Lung (tissue), 13 donors: ENCODE results near the gene TTPAL. TPM values are rescaled to one million over a fixed set of nuclear protein-coding genes. Genes with fewer than 3 reads are reported as not detected.

Experiments
- ATAC-seq: fragments of 200-7000 bp; cut with Tn5 transposase; one replicate; pipeline ENCODE4 v1.9.1; 2020; ENCODE audit warnings: moderate number of reproducible peaks; ENCODE audit not compliant: insufficient read depth, low FRiP score
- DNase-seq, 3 donors: peaks; one replicate each; pipeline ENCODE4 v3.0.0-alpha.2; 2013 to 2017
- H3K27ac ChIP-seq, 2 donors: one replicate each; pipeline ENCODE4 v1.5.1; 2013; ENCODE audit warnings: mild to moderate bottlenecking in 2 of 2, moderate library complexity in 2 of 2, control low read depth in 1 of 2, inconsistent platforms in 1 of 2, low read depth in 1 of 2, low read length in 1 of 2
- H3K27me3 ChIP-seq, 3 donors: one replicate each; pipeline ENCODE4 v1.5.1; 2013; ENCODE audit warnings: low read length in 2 of 3; ENCODE audit not compliant: control insufficient read depth in 3 of 3, insufficient read depth in 3 of 3
- H3K36me3 ChIP-seq, 4 donors: one replicate each; pipeline ENCODE4 v1.5.1; 2013; ENCODE audit warnings: low read length in 4 of 4, mild to moderate bottlenecking in 1 of 4, moderate library complexity in 1 of 4; ENCODE audit not compliant: control insufficient read depth in 4 of 4, insufficient read depth in 4 of 4
- H3K4me1 ChIP-seq, 5 donors: one replicate each; pipeline ENCODE4 v1.5.1; 2013; ENCODE audit warnings: low read length in 5 of 5, mild to moderate bottlenecking in 2 of 5, moderate library complexity in 1 of 5; ENCODE audit not compliant: control insufficient read depth in 5 of 5, insufficient read depth in 5 of 5
- H3K4me3 ChIP-seq: one replicate; pipeline ENCODE4 v1.5.1; 2013; ENCODE audit warnings: mild to moderate bottlenecking, control low read depth, moderate library complexity
- H3K9ac ChIP-seq, 2 donors: one replicate each; pipeline ENCODE4 v1.5.1; 2013; ENCODE audit warnings: low read length in 2 of 2, control low read depth in 1 of 2; ENCODE audit not compliant: insufficient read depth in 1 of 2
- H3K9me3 ChIP-seq, 4 donors: one replicate each; pipeline ENCODE4 v1.5.1; 2013; ENCODE audit warnings: low read length in 3 of 4, mild to moderate bottlenecking in 1 of 4, moderate library complexity in 1 of 4; ENCODE audit not compliant: control insufficient read depth in 4 of 4, insufficient read depth in 3 of 4
- WGBS, 2 donors: extraction: QIAGEN DNeasy Blood & Tissue Kit; methylation state at CpG; one replicate each; pipeline ENCODE4 v1.1.7; 2013; 5-methylcytosine and 5-hydroxymethylcytosine counted together
- polyA plus RNA-seq, 2 donors: library from polyadenylated mRNA; stranded (reverse); fragments of 200-250 nt; gene quantifications; one replicate each; pipeline ENCODE4 v1.2.1, GENCODE V29; 2013
- small RNA-seq: library from RNA; depleted of rRNA; stranded (forward); fragments of <200 nt; gene quantifications from one replicate; pipeline ENCODE3, GENCODE V24; 2014; ENCODE audit warnings: low replicate concordance
- total RNA-seq, 2 donors: library from RNA; depleted of rRNA in 1 of 2; stranded (reverse); fragments of >200 nt in 1 of 2; gene quantifications; one replicate each; pipeline ENCODE4 v1.2.1, GENCODE V29; 2014 to 2021
- TF ChIP-seq, protein P1 (sequence below): IDR thresholded peaks from 2 replicates; pipeline ENCODE4 v1.5.1; 2012; ENCODE audit warnings: mild to moderate bottlenecking; ENCODE audit errors: control extremely low read depth, extremely low read depth
- donor health status: control.
- donor health status: control.
- donor health status: Bipolar disorder and iron deficiency.
- donor health status: healthy.
- donor health status: DM: yes; HTN: yes; CAD: no.

The TTPAL gene
- total and polyA plus RNA-seq, 4 donors, result 3.2 to 13.8 (median 6.2) TPM

DNA sequence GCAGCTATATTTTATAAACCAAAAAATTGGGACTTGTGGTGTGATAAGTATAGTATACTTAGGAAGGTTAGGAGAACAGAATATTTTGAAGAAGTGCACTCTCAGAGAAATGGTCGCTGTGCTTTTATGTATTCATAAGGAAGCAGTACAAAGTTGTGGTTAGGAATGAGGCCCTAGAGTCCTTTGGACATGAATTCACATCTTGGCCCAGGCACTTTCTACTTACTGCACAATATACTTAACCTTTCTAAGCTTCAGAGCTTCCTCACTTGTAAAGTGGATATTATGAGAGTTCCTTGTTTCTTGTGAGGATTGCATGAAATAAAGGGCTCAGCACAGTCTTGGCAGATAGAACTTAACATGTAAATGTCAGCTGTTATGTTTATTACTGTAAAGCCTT, 67.2 kb downstream of the TTPAL start:
- no peaks in the 10 kb centered on the region for H3K36me3 ChIP-seq
- peaks cover 7 to 27% (median 15%) of the 10 kb centered on the region in 5 donors for H3K4me1 ChIP-seq
- H3K27me3 ChIP-seq, result no peaks in the 10 kb centered on the region
- H3K9me3 ChIP-seq, result no peaks in the 10 kb centered on the region
- 23 to 50% methylated on average over 1 of the region's 1 CpG for WGBS, 2 donors
- H3K4me3 ChIP-seq, result no peak overlapping the region
- DNase-seq (peak in 1 of 3 donors; percentile 52), ATAC-seq (no peak)
- no peak overlapping the region for H3K9ac ChIP-seq
- TF ChIP-seq, protein P1, sequence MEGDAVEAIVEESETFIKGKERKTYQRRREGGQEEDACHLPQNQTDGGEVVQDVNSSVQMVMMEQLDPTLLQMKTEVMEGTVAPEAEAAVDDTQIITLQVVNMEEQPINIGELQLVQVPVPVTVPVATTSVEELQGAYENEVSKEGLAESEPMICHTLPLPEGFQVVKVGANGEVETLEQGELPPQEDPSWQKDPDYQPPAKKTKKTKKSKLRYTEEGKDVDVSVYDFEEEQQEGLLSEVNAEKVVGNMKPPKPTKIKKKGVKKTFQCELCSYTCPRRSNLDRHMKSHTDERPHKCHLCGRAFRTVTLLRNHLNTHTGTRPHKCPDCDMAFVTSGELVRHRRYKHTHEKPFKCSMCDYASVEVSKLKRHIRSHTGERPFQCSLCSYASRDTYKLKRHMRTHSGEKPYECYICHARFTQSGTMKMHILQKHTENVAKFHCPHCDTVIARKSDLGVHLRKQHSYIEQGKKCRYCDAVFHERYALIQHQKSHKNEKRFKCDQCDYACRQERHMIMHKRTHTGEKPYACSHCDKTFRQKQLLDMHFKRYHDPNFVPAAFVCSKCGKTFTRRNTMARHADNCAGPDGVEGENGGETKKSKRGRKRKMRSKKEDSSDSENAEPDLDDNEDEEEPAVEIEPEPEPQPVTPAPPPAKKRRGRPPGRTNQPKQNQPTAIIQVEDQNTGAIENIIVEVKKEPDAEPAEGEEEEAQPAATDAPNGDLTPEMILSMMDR, result no peak
- peak overlapping the region in 1 of 2 donors; percentile 14 for H3K27ac ChIP-seq

GRCh38 chr20:44543358-44543757, 67.7 kb downstream of the TTPAL start:
- 51 to 79% methylated on average over 3 of the region's 3 CpGs for WGBS, 2 donors
- no peaks in the 10 kb centered on the region for H3K9me3 ChIP-seq
- H3K9ac ChIP-seq, result no peak overlapping the region
- TF ChIP-seq, protein P1, result no peak
- ATAC-seq, result no peak
- H3K4me3 ChIP-seq, result no peak overlapping the region
- no peaks in the 10 kb centered on the region for H3K36me3 ChIP-seq
- DNase-seq, result peak in 1 of 3 donors; percentile 22
- peaks cover 7 to 31% (median 15%) of the 10 kb centered on the region in 5 donors for H3K4me1 ChIP-seq
- H3K27me3 ChIP-seq, result no peaks in the 10 kb centered on the region
- H3K27ac ChIP-seq, result no peak overlapping the region

Small RNAs within 50 kb of the gene (small RNA-seq; reads per million reads assigned to genes)
- 0.79 reads per million, percentile 76 among the genes with 10 or more reads in this experiment for gene RPL37AP1

Other genes starting within 250 kb of the TTPAL start
- not detected for gene GDAP1L1, start 228.6 kb upstream of the TTPAL start, total RNA-seq
- gene GDAP1L1, start 228.6 kb upstream of the TTPAL start, polyA plus RNA-seq, result under 1 TPM; 0.02 to 0.10 TPM
- 10 to 100 TPM; 10.8 to 19.7 TPM for gene FITM2, start 164.7 kb upstream of the TTPAL start, total RNA-seq
- gene FITM2, start 164.7 kb upstream of the TTPAL start, polyA plus RNA-seq, result 1 to 10 TPM; 2.7 to 5.1 TPM
- not detected for gene R3HDML, start 138.8 kb upstream of the TTPAL start, total RNA-seq
- gene R3HDML, start 138.8 kb upstream of the TTPAL start, polyA plus RNA-seq, result not detected
- 1 to 10 TPM in 1 of 2 donors, under 1 TPM in 1; 0.67 to 1.3 TPM for gene HNF4A, start 120.2 kb upstream of the TTPAL start, total RNA-seq
- under 1 TPM; 0.14 TPM for gene HNF4A, start 120.2 kb upstream of the TTPAL start, polyA plus RNA-seq
- 10 to 100 TPM; 76.5 to 83.9 TPM for gene SERINC3, start 46.2 kb downstream of the TTPAL start, total RNA-seq
- gene SERINC3, start 46.2 kb downstream of the TTPAL start, polyA plus RNA-seq, result 10 to 100 TPM; 36.7 to 76.1 TPM
- 10 to 100 TPM; 45.7 to 62.7 TPM for gene PKIG, start 106.7 kb downstream of the TTPAL start, total RNA-seq
- gene PKIG, start 106.7 kb downstream of the TTPAL start, polyA plus RNA-seq, result 10 to 100 TPM; 63.2 to 67.8 TPM
- gene ADA, start 175.8 kb downstream of the TTPAL start, total RNA-seq, result 1 to 10 TPM; 6.2 to 9.8 TPM
- gene ADA, start 175.8 kb downstream of the TTPAL start, polyA plus RNA-seq, result 10 to 100 TPM in 1 of 2 donors, 1 to 10 TPM in 1; 4.2 to 55.2 TPM
- gene CCN5, start 239.5 kb downstream of the TTPAL start, total RNA-seq, result 10 to 100 TPM in 1 of 2 donors, under 1 TPM in 1; 0.23 to 44.8 TPM
- gene CCN5, start 239.5 kb downstream of the TTPAL start, polyA plus RNA-seq, result 10 to 100 TPM; 24.1 to 92.1 TPM